NCI-H510A (cell line): ENCODE results near the gene MINAR1.
"Not testable (repeated sequence)": the region's sequence is repeated elsewhere in the genome, so short reads cannot be mapped to it uniquely, and the experiment has no call there.

Source experiments
- DNase-seq: peaks from one replicate; lab custom pipeline; 2025; lab: John Stamatoyannopoulos, UW

Gene MINAR1, protein sequence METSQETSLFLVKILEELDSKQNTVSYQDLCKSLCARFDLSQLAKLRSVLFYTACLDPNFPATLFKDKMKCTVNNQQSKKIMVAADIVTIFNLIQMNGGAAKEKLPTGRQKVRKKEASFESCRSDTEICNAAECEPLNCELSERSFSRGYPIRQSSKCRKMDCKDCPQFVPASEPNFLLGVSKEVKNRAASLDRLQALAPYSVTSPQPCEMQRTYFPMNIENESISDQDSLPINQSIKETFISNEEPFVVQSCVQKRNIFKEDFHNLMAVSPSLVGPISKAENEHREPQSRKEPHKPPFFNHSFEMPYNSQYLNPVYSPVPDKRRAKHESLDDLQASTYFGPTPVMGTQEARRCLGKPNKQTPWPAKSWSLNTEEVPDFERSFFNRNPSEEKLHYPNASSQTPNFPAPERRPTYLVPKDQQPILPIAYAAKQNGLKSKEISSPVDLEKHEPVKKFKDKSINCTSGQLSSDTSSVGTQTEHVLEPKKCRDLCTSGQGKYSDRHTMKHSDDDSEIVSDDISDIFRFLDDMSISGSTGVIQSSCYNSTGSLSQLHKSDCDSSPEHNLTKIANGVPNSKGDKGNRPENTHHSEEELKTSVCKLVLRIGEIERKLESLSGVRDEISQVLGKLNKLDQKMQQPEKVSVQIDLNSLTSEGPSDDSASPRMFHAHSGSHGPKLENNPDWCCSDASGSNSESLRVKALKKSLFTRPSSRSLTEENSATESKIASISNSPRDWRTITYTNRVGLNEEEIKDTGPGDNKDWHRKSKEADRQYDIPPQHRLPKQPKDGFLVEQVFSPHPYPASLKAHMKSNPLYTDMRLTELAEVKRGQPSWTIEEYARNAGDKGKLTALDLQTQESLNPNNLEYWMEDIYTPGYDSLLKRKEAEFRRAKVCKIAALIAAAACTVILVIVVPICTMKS

DNA sequence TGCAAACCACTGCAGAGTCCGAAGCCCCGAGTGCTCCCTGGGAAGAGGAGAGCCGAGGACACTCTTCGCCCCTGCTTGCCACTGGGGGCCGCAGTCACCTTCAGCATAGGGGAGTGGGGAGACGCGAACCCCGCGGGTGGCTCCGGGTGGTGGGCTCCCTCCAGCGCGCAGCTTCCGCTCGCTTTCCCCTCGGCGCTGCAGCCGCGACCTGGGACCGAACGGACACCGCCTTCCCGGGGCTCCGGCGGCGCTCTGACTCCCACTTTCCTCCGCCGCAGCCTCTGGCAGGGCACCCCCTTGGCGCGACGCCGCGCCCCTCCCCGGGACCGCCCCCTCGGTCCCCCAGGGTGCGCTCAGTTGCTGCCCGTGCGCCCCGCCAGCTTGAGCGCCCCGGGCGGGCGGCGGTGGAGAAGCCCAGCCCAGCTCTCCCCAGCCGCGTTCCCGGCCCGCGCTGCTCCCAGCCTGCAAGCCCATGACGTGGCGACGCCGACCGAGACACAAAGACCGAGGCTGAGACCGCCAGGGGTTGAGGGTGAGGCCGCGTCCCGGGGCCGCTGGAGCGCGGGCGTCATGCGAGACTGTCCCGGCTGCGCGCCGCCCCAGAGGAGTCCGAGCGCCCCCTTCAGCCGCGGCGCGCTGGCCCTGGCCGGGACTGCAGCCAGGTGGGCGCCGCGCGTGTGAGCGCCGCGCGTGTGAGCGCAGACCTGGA is at the start of gene MINAR1:
Gene MINAR1 (plus strand): TSS at position 701 of the 709 bp plus-strand sequence. CDS start 23,812 bp downstream, outside the sequence.
- DNase-seq: no peak

DNA sequence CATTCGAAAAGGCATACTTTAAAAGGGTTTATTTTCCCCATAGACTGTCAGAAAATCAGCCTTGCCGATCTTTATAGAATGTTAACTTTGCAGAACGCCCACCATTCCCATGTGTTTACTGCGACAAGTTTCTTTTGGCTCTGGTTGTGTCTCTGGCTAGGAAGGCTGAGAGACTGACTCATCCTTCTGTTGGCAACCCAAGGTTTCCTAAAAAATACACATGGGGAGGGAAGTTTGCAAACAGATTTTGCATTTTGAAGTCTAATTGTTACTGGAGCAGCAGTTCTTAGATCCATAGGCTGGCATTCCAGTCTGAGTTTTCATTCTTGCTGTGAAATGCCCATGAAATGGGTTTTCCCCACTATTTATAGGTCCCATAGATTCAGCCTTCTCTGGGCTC is 37.9 kb upstream of the MINAR1 start:
- DNase-seq: no peak

DNA sequence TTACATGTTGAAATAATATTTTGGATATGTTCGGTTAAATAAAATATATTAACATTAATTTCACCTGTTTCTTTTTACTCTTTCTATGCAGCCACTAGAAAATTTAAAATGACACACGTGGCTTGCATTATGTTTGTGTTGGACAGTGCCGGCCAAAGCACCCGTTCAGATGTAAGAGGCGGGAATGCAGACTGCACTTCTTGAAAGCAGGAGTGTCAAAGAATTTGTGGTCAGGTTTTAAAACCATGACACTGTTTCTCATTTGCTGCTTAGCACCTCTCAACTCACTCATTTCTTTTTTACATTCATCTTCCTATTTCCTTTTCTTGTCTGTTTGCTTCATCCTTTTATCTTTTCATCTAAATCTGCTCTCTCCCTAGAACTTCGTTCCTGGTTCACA is 35.3 kb upstream of the MINAR1 start:
- DNase-seq: no peak

DNA sequence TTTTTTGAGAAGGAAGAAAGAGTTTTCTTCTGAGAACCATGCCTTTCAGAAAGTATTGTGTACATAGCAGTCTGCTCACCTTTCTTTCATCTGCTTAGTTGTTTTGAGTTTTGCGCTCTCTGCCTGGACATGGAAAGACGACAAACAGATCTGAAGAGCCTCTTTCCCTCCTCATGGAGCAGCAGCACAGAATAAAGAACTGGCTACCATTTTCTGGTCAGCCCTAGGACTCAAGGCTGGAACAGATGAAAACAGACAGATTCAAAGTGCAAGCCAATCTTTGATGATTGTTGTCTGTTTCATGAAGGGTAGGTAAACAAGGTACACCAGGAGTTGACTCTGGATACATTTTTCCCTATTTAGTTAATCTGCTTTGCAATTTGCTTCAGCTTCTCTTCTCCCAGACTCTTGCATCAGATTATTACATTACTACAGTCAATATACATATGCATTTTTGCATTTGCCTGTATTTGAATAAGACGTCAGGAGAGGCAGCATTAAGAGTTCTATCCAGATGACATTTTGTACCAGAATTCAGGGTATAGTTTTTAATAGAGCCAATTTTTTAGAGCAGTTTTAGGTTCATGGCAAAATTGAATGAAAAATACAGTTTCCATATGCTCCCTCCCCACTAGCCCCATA is 34.7 kb upstream of the MINAR1 start:
- DNase-seq: no peak

DNA sequence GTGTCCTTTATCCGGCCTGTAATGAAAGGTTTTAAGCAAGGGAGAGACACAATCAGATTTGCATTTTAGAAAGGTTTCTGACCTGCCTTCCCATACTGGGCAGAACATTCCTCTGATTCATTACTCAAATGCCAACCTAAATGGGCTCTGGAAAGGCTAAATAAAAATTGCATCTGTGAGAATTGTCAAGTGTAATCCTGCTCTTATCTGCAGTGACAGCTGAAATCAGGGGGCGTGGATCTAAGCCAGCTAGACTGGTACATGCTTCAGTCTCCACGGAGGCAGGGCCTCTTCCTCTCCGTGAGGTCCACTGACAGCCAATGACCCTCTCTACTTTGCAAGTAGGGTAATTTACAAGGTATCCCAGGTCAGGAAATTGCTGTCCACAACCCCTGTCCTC is 32.5 kb upstream of the MINAR1 start:
- DNase-seq: no peak

DNA sequence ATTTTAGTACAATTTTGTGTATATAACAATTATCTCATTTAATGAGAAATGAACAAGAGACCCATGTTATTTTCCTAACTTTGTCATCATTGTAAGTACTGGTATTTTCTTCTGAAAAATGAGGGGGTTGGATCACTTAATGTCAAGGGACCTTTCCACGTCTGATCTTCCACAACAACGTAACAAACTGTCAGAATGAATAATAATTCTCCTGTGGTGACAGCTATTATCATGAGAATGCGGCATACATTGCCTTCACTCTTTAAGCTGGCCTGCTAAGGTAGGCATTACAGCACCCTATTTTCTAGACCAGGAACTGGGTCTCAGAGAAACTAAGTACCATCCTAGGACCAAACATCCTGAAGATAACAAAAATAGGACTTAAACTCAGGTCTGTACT is 31.5 kb upstream of the MINAR1 start:
- no peak for DNase-seq

DNA sequence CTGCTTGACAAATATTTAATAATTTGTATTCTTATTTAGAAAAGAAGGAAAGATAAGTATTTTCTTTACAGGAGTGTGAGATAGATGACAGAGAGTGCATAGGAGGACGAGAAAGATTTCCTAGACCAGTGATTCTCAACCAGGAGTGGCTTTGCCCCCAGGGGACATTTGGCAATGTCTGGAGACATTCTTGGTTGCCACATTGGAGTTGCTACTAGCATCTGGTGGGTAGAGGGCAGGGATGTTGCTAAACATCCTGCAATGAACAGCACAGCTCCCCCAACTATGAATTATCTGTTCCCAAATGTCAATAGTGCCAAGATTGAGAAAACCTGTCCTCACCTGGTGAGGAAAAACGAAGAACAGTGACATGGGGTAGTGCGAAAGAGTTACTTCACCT is 30.8 kb upstream of the MINAR1 start:
- no peak for DNase-seq

DNA sequence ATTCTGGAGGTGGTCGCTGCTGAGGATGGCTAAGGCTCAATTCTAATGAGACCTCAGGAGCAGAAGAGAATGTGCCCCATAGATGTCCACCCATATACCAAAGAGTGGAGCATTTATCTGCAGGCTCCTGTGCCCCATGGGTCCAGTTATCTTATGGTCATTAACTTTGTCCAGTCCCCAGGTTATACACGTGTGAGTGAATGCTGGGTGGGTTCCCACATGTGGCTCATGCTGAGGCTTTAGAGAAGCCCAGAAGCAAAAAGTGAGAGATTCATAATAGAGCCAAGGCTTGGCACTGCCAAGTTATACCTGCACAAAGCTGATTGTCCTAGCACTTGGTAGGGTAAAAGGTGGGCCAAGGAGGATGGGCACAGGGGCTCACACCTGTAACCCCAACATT is 30.0 kb upstream of the MINAR1 start:
- no peak for DNase-seq

DNA sequence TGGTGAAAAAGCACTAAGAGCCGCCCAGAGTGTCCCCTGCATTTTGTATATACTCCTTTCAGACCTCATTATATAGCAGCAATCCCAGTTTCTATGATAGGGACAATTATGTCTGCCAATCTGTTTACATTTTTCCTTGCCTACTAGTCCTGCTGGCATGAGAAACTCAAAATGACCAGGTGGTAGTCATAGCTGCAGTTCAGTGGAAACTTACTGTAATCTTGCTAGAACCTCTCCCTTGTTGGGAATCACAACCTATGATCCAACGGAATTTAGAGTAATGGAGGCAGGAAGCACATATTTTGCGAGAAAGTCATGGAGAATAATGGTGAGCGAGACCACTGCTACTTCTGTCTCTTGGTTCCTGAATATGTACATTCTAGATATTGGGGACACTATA is 28.6 kb upstream of the MINAR1 start:
- DNase-seq: no peak

DNA sequence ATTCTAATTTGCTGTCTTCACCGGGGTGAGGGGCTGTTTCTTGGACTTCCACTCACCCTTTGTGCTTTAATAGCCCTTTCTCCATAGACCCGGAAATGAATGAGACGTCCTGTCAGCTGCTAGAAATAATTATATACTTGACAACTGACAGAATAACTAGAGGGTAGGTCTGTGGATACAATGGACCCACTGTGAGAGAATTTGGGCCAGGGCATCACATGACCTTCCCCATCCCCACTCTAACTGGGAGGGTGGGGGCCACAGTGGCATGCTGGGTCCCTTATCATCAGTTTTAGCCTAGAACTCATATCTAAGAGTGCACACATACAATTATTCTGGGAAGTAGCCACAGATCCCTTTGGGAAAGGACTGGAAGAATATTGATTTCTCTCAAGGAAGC is 25.9 kb upstream of the MINAR1 start:
- DNase-seq: no peak

DNA sequence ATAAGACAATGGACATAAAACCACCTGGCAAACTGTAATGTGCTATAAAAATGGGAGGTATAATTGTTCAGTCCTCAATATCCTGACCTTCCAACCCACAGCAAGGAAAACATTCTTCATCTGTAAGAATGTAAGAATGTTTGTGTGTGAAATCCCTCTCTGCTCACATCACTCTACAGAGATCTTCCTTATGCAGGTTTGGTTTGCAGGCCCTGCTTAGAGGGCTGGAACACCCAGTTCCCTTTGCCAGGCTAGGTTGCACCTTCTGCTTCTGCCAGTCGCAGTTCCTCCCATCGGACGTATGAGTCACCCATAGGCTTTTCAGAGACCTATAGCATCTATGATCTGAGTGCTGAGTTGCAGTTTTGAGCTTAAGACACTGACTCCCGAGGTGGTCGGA is 24.1 kb upstream of the MINAR1 start:
- DNase-seq: no peak

DNA sequence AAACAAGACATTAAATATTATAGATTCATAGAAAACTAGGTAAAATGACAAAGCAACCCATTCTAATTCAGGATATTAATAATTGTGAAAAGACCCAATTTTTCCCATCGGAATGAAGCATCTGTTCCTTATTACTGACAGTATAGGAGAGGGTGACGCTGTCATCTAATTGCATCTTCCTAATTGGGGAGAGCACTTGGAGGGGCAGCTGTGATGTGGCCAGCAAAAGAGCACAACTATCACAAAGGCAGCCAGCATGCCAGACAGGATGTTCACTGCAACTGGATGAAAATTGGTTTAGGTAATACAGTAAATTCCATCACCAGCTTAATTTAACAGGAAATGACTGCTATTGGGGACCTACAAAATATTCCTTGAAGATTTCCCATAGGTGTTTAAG is 21.9 kb upstream of the MINAR1 start:
- no peak for DNase-seq

DNA sequence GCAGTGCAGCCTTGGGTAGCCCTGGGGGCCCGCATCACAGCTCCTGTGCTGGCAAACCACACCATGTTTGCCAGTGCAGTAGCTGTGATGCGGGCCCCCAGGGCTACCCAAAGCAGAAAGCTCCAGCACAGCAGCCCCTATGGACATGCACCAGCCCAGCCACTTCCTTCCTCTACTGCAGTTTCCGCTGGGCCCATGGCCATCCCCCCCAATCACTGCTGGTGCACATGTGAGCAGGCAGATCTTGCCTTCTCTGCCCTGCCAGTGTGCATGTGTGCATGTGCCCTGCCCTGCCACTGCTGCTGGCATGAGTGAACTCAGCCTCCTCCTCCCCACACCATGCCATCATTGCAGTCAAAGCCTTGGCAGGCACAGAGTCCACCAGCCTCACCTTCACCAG is 20.1 kb upstream of the MINAR1 start:
- DNase-seq: no peak

DNA sequence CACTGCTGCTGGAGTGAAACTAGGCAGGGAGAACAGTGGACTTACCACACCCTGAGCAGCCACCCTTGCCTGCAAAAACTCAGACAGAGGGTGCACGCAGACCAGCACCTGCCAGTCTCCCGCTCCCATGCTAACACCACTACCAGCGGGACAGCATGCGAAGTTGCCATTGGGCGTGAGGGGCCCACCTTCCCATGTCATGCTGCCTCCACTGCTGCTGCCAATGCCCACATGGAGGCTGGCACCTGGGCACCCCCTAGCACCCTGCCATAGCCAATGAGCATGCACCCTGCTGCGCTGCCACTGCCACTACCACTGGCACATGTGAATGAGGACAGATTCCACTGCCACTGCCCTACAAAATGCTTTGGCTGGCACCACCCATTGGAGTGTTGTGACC is 19.7 kb upstream of the MINAR1 start:
- DNase-seq: no peak

DNA sequence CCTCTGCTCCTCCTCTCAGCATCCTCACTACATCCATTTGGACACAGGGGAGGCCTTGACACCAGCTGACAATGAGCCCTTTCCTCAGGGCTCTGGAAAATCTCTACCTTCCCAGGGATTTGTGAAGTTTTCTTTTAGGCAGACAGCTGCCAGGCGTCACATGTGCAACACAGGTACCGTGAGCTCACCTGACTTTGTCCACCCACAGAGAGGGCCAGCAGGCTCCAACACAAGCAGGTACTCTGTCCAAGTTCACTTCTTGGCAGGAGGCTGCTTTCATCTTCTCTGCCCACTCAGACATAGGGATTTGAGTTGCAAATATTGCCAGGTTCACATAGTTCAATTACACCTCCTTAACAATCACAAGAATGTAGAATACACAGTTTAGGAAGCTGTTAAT is 15.3 kb upstream of the MINAR1 start:
- DNase-seq: no peak

DNA sequence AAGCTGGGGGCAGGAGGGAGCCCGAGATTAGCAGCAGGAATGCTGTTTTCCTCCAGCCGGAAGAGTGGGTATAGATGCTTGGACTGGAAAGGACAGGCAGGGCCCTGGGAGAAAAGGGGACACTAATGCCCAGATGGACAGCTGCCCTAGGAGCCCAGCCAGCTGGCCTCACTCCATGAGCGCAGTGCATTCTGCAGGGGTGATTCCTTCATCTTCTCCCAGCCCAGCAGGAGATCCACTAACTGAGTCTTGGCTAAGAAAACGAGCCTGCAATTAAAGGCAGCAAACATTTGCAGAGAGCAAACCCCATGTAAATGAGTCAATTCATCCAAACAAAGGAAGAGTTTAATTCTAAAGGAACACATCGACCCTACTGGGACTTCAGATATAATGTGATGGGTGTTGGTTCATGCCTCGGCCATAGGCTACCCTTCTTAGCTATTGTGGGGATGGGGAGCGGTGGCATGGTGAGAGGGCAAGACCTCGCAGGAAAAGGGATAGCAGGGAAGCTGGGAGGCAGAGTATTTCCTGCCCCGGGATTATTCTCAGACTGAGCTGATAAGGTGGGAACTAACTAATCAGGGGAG is 13.3 kb upstream of the MINAR1 start:
- no peak for DNase-seq

DNA sequence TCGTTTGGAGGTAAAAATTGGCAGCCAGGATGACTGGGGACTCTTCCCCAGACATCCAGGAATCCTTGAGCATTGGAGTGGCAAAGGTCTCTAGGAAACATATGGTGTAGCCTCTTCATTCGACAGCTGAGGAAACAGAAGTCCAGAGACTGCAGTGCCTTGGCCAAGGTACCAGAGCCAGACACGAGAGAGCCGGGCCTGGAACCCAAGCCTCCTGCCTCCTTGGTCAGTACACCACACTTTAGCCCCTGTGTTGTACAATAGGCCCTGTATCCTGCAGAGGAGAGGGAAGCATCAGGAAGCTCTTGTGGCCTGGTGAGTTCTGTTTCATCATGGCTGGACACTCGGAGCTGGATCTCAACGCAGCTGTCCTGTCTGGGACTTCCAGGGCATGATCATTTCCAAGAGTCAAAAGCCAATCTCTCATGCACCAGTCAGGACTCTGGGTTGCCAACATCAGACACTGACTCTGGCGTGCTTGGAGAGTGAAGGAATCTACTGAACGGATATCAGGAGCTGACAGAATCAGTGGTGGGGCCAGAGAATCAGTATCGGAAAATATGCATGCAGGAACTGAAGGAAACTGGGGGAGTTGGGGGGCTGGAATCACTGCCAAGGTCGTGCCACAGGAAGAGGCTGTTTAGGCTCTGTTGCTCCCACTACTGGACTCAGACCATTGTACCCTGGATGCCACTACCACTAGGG is 6.4 kb upstream of the MINAR1 start:
- no peak for DNase-seq

DNA sequence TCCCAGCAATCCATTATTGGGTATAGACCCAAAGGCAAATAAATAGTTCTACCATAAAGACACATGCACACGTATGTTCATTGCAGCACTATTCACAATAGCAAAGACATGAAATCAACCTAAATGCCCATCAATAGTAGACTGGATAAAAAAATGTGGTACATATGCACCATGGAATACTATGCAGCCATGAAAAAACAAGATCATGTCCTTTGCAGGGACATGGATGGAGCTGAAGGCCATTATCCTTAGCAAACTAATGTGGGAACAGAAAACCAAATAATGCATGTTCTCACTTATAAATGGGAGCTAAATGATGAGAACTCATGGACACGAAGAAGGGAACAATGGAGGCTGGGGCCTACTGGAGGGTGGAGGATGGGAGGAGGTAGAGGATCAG is 5.2 kb upstream of the MINAR1 start:
- not testable (repeated sequence) for DNase-seq

DNA sequence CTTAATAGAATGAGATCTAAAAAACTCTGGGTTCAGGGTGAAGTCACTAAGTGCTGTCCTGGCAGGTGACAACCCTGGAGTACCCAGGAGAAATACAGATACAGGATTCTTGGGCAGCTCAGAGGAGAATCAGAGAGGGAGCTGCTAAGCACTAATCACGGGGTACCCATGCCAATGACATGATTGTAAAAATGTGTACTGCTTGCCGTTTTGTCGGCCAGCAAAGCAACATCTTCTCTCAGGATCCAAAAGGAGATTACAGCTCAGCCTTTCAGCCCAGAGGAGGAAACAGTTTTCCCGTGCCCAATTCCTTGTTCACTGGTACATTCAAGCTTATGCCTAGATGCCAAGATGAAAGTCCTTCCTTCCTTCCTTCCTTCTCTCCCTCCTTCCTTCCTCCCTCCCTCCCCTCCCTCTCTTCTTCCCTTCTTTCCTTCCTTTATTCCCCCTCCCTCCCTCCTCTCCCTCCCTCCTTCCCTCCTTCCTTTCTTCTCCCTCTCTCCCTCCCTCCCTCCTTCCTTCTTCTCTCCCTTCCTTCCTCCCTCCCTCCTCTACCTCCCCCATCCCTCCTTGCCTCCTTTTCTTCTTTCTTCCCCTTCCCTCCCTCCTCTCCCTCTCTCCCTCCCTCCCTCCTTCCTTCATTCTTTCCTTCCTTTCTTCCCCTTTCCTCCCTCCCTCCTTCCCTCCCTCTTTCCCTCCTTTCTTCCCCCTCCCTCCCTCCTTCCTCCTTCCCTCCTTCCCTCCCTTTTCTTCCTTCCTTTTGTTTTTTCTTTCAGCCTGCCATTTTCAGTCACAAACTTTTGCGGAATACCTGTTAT is 4.1 kb upstream of the MINAR1 start:
- DNase-seq: no peak
